BE2C (cell line): ENCODE results near the gene FUT3.

Experiments used
- DNase-seq: peaks from one replicate; pipeline ENCODE4 v3.0.0-alpha.2; 2020
- H3K27me3 ChIP-seq: fragments of 250-450 bp; sonication (Bioruptor Pico); 2 replicates; pipeline ENCODE4 v1.5.1; 2020; ENCODE audit warnings: mild to moderate bottlenecking
- H3K36me3 ChIP-seq: fragments of 250-450 bp; sonication (Bioruptor Pico); 2 replicates; pipeline ENCODE4 v1.5.1; 2020; ENCODE audit warnings: mild to moderate bottlenecking
- H3K4me1 ChIP-seq: fragments of 250-450 bp; sonication (Bioruptor Pico); 2 replicates; pipeline ENCODE4 v1.5.1; 2020
- H3K4me3 ChIP-seq: 2 replicates; pipeline ENCODE4 v1.5.1; 2011; ENCODE audit warnings: low read depth, low read length
- H3K9me3 ChIP-seq: fragments of 250-450 bp; sonication (Bioruptor Pico); 2 replicates; pipeline ENCODE4 v1.5.1; 2020
- CTCF ChIP-seq: IDR thresholded peaks from 2 replicates; pipeline ENCODE4 v1.5.1; 2012; ENCODE audit warnings: mild to moderate bottlenecking, low read depth, low read length

Gene FUT3

GRCh38 chr19:5895890-5896289 lies 44.6 kb upstream of the FUT3 start:
- Histone ChIP-seq H3K27me3 (peaks cover 6% of the 10 kb centered on the region), H3K4me1 (peaks cover 31% of the 10 kb centered on the region), H3K9me3 (no peaks in the 10 kb centered on the region), H3K4me3 (no peak overlapping the region), H3K36me3 (peaks cover 21% of the 10 kb centered on the region)
- no peak for TF ChIP-seq CTCF
- no peak for DNase-seq

- no peak for TF ChIP-seq CTCF
- H3K4me1 ChIP-seq = peaks cover 31% of the 10 kb centered on the region
- peak; percentile 46 for DNase-seq
- peaks cover 6% of the 10 kb centered on the region for H3K27me3 ChIP-seq
- peaks cover 20% of the 10 kb centered on the region for H3K36me3 ChIP-seq
- no peak overlapping the region for H3K4me3 ChIP-seq
- no peaks in the 10 kb centered on the region for H3K9me3 ChIP-seq
These were observed 44.2 kb upstream of the FUT3 start for GRCh38 chr19:5895409-5895808.

GRCh38 chr19:5894704-5895349 lies 43.6 kb upstream of the FUT3 start:
- DNase-seq = no peak
- peak overlapping the region; percentile 28 for H3K4me3 ChIP-seq
- no peak for TF ChIP-seq CTCF
- H3K36me3 ChIP-seq = peaks cover 17% of the 10 kb centered on the region
- peaks cover 31% of the 10 kb centered on the region for H3K4me1 ChIP-seq
- H3K27me3 ChIP-seq = peaks cover 6% of the 10 kb centered on the region
- no peaks in the 10 kb centered on the region for H3K9me3 ChIP-seq

GRCh38 chr19:5893907-5894703 lies 42.9 kb upstream of the FUT3 start:
- peak; percentile 85 for DNase-seq
- Histone ChIP-seq H3K27me3 (peaks cover 11% of the 10 kb centered on the region), H3K4me3 (peak overlapping the region; percentile 28), H3K9me3 (no peaks in the 10 kb centered on the region), H3K36me3 (peaks cover 17% of the 10 kb centered on the region), H3K4me1 (peaks cover 31% of the 10 kb centered on the region)
- no peak for TF ChIP-seq CTCF

GRCh38 chr19:5893296-5893903 lies 42.2 kb upstream of the FUT3 start:
- DNase-seq = no peak
- Histone ChIP-seq H3K36me3 (peaks cover 17% of the 10 kb centered on the region), H3K9me3 (no peaks in the 10 kb centered on the region), H3K4me3 (no peak overlapping the region), H3K4me1 (peaks cover 31% of the 10 kb centered on the region), H3K27me3 (peaks cover 11% of the 10 kb centered on the region)
- TF ChIP-seq CTCF = no peak

GRCh38 chr19:5892772-5893275 lies 41.6 kb upstream of the FUT3 start:
- no peak for TF ChIP-seq CTCF
- no peaks in the 10 kb centered on the region for H3K9me3 ChIP-seq
- no peak overlapping the region for H3K4me3 ChIP-seq
- DNase-seq = no peak
- H3K27me3 ChIP-seq = peaks cover 11% of the 10 kb centered on the region
- H3K36me3 ChIP-seq = peaks cover 17% of the 10 kb centered on the region
- peaks cover 31% of the 10 kb centered on the region for H3K4me1 ChIP-seq
